Lower leg skin (tissue), 4 donors: Measurements from ENCODE around the gene PAIP2. TPM values are rescaled to one million over a fixed set of nuclear protein-coding genes. Genes with fewer than 3 reads are reported as not detected.

Experiments
- DNase-seq, 2 donors: peaks; one replicate each; pipeline ENCODE4 v3.0.0-alpha.2; 2019; ENCODE audit warnings: low spot score in 2 of 2
- H3K4me3 ChIP-seq: fragments of 200-600 bp; sonication (generic); 2 replicates; pipeline ENCODE4 v1.5.1; 2017; ENCODE audit warnings: mild to moderate bottlenecking, low read depth; ENCODE audit not compliant: poor library complexity, severe bottlenecking
- CTCF ChIP-seq, 3 donors: fragments of 450-650 bp; IDR thresholded peaks; one replicate each; pipeline ENCODE4 v1.5.1; 2016; ENCODE audit warnings: antibody characterized with exemption in 3 of 3, mild to moderate bottlenecking in 3 of 3, moderate library complexity in 2 of 3
- POLR2A ChIP-seq, 2 donors: fragments of 450-650 bp; IDR thresholded peaks; one replicate each; pipeline ENCODE4 v1.6.1; 2016 to 2017; ENCODE audit warnings: antibody characterized with exemption in 2 of 2, mild to moderate bottlenecking in 1 of 2, moderate library complexity in 1 of 2
- WGBS, 2 donors: methylation state at CpG; one replicate each; pipeline ENCODE4 v1.1.5; 2018; 5-methylcytosine and 5-hydroxymethylcytosine counted together
- intact Hi-C: fragments of 100-400 bp; cut with DNase I; formaldehyde crosslinking; loops from one replicate; pipeline ENCODE4 v1.15.0; 2023; ENCODE audit warnings: low total_unique reads
- total RNA-seq, 4 donors: library from RNA; depleted of rRNA; stranded (reverse); fragments of >200 nt; gene quantifications; one replicate each; pipeline ENCODE4 v1.1.0, GENCODE V29; 2016

Gene PAIP2
- total RNA-seq, 4 donors from 2014 or later = 47.4 to 81.5 (median 64.7) TPM

DNA sequence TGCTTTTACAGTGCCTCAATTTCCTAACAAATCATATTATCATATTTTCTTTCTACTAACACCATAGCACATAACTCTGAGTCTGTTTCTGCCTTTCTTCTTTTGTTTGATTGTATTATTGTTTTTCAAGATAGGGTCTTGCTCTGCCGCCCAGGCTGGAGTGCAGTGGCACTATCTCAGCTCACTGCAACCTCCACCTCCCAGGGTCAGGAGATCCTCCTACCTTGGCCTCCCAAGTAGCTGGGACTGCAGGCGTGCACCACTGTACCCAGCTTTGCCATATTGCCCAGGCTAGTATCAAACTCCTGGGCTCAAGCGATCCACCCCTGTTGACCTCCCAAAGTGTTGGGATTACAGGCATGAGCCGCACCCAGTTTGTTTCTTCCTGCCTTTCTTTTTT lies 18.7 kb downstream of the PAIP2 start:
- intact Hi-C loops = no loop called here
- TF ChIP-seq CTCF (IDR thresholded peaks at IDR 0.05) = no peak
- TF ChIP-seq POLR2A (IDR thresholded peaks at IDR 0.05) = no peak
- 94% methylated on average over 4 of the region's 4 CpGs for WGBS, 2 donors
- peak in 1 of 2 donors; percentile 52 for DNase-seq
- H3K4me3 ChIP-seq = no peak overlapping the region

DNA sequence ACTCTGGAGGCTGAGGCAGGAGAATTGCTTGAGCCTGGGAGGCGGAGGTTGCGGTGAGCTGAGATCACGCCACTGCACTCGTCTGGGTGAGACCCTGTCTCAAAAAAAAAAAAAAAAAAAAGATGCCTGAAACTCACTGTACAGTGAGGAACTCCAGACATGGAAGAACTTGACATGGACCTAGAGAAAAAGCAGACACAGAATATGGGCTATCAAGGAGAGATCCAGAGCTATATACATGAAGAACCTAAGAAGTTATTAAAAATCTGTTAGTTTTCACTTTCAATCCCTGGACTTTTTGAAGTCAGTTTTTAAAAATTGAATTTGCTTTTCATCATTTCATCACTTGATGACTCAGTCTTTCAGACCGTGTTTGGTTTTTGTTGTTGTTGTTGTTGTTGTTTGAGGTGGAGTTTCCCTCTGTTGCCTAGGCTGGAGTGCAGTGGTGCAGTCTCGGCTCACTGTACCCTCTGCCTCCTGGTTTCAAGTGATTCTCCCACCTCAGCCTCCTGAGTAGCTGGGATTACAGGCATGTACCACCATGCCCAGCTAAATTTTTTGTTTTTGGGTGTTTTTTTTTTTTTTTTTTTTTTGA lies 20.3 kb downstream of the PAIP2 start:
- intact Hi-C loops = no loop called here
- DNase-seq = peak in 1 of 2 donors; percentile 69
- no peak overlapping the region for H3K4me3 ChIP-seq
- TF ChIP-seq POLR2A (IDR thresholded peaks at IDR 0.05) = no peak
- WGBS, 2 donors = 73 to 79% methylated on average over 6 of the region's 6 CpGs

DNA sequence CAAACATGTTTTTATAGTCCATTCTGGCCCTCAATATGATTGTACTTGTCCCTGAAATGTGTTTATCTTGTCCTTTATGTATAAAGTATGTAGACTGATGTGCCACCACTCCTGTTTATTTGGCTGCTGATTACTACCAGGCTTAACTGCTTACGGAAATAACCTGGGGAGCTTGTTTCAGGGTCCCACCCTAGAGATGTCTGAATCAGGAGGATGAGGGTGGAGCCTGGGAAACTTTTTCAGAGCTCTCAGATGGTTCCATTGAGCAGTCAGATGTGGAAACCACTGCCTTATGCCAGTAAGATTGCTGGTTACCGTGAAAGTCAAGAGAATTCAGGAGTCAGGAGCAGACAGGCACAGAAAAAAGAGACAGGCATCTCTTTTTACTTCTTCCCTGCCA lies 22.3 kb downstream of the PAIP2 start:
- no peak for TF ChIP-seq POLR2A (IDR thresholded peaks at IDR 0.05)
- TF ChIP-seq CTCF (IDR thresholded peaks at IDR 0.05) = no peak
- intact Hi-C loops = no loop called here
- 44 to 48% methylated on average over 2 of the region's 2 CpGs for WGBS, 2 donors
- no peak overlapping the region for H3K4me3 ChIP-seq
- peak in 1 of 2 donors; percentile 6 for DNase-seq

DNA sequence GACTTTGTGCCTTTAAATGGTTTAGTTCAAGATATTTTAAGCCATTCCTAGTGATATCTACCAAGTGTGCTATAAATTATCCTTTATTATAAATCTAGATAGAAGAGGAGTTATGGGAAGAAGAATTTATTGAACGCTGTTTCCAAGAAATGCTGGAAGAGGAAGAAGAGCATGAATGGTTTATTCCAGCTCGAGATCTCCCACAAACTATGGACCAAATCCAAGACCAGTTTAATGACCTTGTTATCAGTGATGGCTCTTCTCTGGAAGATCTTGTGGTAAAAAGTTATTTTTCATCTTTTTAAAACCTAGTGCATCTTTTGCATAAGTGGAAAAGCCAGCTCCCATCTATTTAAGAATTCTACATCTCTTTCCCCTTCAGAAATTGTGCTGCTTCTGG lies 22.8 kb downstream of the PAIP2 start:
- H3K4me3 ChIP-seq = no peak overlapping the region
- intact Hi-C loops = no loop called here
- TF ChIP-seq POLR2A (IDR thresholded peaks at IDR 0.05) (no peak), CTCF (IDR thresholded peaks at IDR 0.05) (no peak)
- 59 to 78% methylated on average over 2 of the region's 2 CpGs for WGBS, 2 donors
- DNase-seq = no peak

- whole genome bisulfite sequencing, 2 donors = 77 to 84% methylated on average over 2 of the region's 2 CpGs
- intact Hi-C loops = no loop called here
Observed at GRCh38 chr5:139368613-139369012, 27.0 kb downstream of the PAIP2 start.

DNA sequence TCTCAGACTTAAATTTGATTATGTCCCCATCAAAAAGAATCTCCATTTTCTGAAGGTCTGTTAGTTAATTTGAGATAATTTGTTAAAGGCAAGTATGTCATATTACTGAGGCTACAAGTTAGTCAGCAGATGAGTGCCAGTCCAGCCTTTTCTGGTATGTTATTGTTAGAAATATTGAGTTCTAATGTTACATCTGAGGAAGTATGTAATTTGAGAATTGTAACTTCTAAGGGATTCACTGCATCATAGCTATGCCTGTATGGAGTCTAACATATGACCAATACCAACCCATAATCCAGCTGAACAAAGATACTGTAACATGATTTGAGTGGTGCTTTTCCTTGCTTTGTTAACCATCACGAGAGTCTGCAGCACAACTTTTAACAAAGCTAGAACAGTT lies 27.5 kb downstream of the PAIP2 start:
- WGBS, 2 donors = 79 to 81% methylated on average over 1 of the region's 1 CpG
- no peak for TF ChIP-seq CTCF (IDR thresholded peaks at IDR 0.05)
- no peak for TF ChIP-seq POLR2A (IDR thresholded peaks at IDR 0.05)
- no peak for DNase-seq
- intact Hi-C loops = no loop called here
- H3K4me3 ChIP-seq = no peak overlapping the region

More at GRCh38 chr5:139368613-139369012, 27.0 kb downstream of the PAIP2 start:
- no peak overlapping the region for H3K4me3 ChIP-seq
- TF ChIP-seq POLR2A (IDR thresholded peaks at IDR 0.05) = no peak
- TF ChIP-seq CTCF (IDR thresholded peaks at IDR 0.05) = no peak
- no peak for DNase-seq
